Endothelial cell of umbilical vein (primary cell): ENCODE measurements around the gene GANC.

Experiments used
- CTCF ChIP-seq, 2 donors: IDR thresholded peaks; 1 replicate in 1 of 2; 2 replicates in 1 of 2; pipeline ENCODE4 v1.5.1; 2011; ENCODE audit warnings: low read length in 2 of 2, mild to moderate bottlenecking in 2 of 2, moderate library complexity in 2 of 2, control low read depth in 1 of 2, inconsistent platforms in 1 of 2, low read depth in 1 of 2; ENCODE audit not compliant: insufficient read depth in 1 of 2; ENCODE audit errors: extremely low read depth in 1 of 2
- EZH2 ChIP-seq: IDR thresholded peaks from 2 replicates; pipeline ENCODE4 v1.6.1; 2012; ENCODE audit warnings: borderline replicate concordance, low read depth, mild to moderate bottlenecking, moderate library complexity, low read length, inconsistent platforms; ENCODE audit not compliant: severe bottlenecking
- POLR2A ChIP-seq: IDR thresholded peaks from 2 replicates; pipeline ENCODE4 v1.6.1; 2012; ENCODE audit warnings: low read depth, mild to moderate bottlenecking, control low read depth, low read length
- POLR2AphosphoS5 ChIP-seq: IDR thresholded peaks from 2 replicates; pipeline ENCODE4 v1.6.1; 2012; ENCODE audit warnings: low read depth, mild to moderate bottlenecking, control low read depth, low read length, moderate library complexity; ENCODE audit not compliant: insufficient read depth

- no peak for TF ChIP-seq POLR2A
- TF ChIP-seq CTCF (IDR thresholded peaks at IDR 0.05; ENCODE audit: extremely low read depth in 1 of 2, insufficient read depth in 1 of 2, low read depth in 1 of 2, low read length in 2 of 2) = no peak
- no peak for TF ChIP-seq EZH2
- TF ChIP-seq POLR2AphosphoS5 = no peak
These were observed 111.6 kb downstream of the GANC start for GRCh38 chr15:42384597-42384996.
